Activated CD8-positive, alpha-beta memory T cell treated with anti-CD3 and anti-CD28 coated beads, Interleukin-2, amount 50 U/mL, for 4 hours (primary cell): ENCODE data around the gene CYSRT1.

Experiments
- DNase-seq: peaks from one replicate; pipeline ENCODE4 v3.0.0-alpha.2; 2020

CYSRT1 gene

GRCh38 chr9:137213160-137214060, 11.6 kb upstream of the CYSRT1 start:
- no peak for DNase-seq

GRCh38 chr9:137214620-137215019, 10.4 kb upstream of the CYSRT1 start:
- DNase-seq = no peak

- no peak for DNase-seq
Observed at GRCh38 chr9:137215196-137215986, 9.6 kb upstream of the CYSRT1 start.

DNA sequence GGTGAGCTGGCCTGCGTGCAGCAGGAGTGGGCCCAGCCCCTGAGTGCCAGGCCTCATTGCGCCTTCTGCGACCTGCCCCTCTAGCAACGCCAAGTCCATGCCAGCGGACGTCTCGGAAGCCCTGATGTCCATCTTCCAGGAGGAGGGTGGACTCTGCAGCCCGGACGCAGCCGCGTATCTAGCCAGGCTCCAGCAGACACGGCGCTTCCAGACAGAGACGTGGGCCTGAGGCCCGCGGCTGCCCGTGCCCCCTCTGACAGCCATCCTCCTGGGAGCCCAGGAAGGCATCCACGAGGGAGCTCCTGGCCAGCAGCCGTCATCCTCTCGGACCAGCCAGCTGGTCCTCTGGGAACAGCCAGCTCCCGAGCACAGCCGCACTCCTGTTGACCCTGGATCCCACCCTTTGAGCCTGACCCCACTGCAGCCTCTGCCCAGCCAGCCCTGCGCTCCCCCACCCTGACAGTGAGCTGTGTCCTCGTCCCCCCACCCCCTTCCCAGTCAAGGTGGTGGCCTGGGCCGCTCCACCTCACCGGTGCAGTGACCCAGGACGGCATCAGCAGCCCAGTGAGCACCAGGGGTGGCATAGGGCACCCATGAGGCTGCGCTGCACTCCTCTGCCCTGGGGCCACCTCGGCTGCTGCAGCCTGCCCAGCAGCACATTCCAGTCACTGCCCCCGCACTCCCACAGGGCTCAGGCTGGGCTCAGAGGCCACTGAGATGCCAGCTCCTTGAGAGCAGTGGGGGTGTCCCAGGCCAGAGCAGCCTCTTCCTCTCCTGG, 8.6 kb upstream of the CYSRT1 start:
- DNase-seq = no peak

DNA sequence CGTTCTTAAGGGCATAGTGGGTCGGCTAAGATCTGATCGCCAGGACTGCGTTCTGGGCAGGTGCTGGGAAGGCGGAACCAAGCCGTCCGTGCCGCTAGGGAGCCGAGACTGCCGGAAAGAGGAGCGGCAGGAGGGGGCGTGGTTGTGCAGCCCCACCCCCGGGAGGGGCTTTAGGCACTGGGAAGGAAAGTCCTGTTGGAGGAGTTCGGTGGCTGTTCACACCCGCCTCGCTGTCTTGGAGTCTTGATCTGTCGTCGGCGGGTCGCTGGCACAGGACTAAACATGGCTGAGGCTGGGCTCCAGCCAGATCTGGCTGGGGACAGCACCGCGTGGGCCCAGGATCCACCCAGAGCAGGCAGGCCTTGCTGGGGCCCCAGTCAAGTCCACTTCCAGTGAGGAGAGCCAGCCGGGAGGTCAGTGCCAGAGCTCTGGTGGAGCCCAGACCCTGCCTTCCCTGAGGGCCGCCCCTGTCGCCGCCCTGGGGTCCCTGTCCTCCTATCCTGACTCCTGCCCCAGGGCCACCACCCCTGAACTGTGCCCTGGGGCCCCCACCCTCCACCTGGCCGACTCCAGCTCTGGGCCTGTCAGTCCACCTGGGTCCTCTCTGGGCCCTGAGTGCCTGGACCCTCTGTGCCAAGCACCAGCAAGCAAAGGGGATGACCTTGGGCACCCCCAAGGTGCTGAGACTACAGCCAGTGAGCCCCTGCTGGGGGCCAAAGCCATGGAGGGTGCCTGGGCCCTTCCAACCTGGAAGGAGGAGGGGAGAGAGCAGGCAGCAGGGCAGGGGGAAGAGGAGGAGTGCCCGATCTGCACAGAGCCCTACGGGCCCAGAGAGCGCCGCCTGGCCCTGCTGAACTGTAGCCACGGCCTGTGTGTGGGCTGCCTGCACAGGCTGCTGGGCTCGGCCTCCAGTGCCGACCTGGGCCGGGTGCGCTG, 7.4 kb upstream of the CYSRT1 start:
- DNase-seq = no peak

DNA sequence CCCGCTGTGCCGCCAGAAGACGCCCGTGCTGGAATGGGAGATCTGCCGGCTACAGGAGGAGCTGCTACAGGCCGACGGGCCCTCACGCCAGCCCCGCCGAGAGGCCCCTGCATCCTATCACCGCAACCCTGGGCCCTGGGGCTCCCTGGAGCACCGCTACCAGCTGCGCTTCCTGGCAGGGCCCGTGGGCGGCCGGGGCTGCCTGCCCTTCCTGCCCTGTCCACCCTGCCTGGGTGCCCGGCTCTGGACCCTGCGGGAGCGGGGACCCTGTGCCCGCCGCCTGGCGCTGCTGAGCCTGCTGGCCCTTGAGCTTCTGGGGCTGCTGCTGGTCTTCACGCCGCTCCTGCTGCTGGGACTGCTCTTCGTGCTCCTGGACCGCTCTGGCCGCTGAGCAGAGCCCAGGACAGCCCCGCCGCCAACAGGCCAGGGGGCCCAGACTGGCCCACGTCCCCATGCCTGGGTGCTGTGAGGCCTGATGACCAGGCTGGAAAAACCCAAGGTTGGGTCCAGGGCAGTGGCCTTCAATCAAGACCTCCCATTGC, 6.7 kb upstream of the CYSRT1 start:
- no peak for DNase-seq

DNA sequence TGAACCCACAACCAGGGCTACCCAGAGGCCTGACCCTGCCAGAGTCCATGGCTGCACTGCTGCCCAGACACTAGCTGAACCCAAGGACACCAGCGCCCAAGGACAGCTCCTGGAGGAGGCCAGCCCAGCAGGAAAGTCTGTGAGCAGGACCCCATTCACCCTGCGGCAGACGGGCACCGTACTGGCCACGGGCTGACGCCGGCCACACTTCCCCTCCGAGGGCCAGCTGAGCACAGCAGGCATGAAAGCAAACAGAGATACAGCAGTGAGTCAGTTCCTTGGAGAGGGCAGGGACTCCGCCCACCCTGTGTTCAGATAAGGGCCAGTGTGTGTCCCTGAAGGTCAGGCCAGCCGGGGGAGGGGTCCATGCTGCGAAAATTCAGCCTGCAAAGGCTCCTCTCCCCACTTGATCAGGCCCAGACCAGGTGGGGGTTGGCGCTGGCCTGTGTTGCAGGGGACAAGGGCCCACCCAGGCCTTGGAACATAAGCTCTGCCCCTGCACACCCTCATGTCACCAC, 6.2 kb upstream of the CYSRT1 start:
- DNase-seq = no peak

- DNase-seq = no peak
Observed at GRCh38 chr9:137219757-137220316, 5.1 kb upstream of the CYSRT1 start.

DNA sequence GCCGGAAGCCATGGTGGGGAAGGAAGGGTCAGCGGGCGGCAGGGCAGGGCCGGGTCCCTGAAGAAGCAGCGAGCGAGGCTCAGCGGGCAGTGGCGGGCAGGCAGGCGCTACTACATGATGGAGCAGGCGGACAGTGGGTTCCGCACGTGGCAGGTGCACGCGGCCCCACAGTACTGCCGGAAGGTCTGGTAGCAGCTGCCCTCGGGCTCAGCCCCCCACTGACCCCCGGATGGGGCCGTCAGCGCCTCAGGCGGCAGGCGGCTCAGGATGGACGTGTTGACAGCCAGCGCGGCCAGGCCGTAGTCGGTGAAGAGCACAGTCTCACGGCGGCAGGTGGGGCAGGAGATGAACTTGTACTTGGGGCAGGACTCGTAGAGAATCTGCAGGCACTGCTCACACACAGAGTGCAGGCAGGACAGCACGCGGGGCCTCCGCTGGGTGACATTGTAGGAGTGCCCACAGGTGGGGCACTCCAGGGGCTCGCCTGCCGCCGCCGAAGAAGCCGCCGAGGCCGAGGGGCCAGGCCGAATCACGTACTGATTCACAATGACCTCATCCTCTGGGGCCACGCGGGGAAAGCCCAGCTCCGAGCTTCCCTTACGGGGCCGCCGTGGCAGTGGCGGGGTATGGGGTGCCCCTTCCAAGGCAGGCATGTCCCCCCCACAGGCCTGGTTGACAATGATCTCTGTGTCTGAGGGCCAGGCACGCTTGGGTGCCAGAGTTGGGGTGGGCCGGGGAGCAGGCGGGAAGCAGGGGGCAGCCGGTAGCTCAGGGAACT, 4.5 kb upstream of the CYSRT1 start:
- DNase-seq = no peak

DNA sequence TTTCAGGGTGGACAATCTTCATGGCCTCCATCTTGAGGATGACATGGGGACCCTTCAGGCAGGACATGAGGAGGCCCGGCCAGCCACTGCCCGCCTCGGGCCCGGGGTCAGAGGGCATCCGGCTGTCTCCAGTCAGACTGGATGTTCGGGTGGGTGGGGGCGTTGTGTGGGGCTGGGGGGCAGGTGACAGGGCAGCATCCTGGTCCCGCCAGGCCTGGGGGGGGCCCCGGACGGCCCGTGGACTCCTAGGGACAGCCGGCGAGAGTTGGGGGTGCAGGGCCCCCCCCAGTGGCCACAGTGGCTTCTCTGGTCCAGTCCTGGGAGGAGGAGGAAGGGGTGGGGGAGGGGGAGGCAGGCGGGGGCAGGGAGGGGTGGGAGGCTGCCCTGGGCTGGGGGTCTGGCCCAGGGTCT, 3.9 kb upstream of the CYSRT1 start:
- no peak for DNase-seq

- no peak for DNase-seq
Observed at GRCh38 chr9:137221506-137222111, 3.4 kb upstream of the CYSRT1 start.

GRCh38 chr9:137222190-137223077, 2.5 kb upstream of the CYSRT1 start, which contains the start of gene RNF208:
RNF208 (minus strand) TSS chr9:137222240; CDS start chr9:137221212, 1,028 bp downstream.
- DNase-seq = no peak

GRCh38 chr9:137223078-137223970, 1.6 kb upstream of the CYSRT1 start:
- DNase-seq = peak; percentile 96

DNA sequence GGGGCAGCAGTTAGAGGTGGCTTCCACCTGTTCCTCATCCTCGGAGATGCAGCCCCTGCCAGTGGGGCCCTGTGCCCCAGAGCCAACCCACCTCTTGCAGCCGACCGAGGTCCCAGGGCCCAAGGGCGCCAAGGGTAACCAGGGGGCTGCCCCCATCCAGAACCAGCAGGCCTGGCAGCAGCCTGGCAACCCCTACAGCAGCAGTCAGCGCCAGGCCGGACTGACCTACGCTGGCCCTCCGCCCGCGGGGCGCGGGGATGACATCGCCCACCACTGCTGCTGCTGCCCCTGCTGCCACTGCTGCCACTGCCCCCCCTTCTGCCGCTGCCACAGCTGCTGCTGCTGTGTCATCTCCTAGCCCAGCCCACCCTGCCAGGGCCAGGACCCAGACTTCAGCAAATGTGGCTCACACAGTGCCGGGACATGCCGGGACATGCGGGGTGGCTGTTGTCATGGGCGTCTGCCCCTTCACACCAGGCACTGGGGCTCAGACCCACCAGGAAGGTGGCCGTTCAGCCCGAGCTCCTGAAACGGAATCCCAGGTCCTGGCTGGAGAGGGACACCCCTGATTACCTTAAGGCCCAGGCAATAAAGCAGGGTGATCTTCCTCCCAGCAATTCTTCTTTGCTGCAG, 841 bp downstream of the CYSRT1 start:
- no peak for DNase-seq

DNA sequence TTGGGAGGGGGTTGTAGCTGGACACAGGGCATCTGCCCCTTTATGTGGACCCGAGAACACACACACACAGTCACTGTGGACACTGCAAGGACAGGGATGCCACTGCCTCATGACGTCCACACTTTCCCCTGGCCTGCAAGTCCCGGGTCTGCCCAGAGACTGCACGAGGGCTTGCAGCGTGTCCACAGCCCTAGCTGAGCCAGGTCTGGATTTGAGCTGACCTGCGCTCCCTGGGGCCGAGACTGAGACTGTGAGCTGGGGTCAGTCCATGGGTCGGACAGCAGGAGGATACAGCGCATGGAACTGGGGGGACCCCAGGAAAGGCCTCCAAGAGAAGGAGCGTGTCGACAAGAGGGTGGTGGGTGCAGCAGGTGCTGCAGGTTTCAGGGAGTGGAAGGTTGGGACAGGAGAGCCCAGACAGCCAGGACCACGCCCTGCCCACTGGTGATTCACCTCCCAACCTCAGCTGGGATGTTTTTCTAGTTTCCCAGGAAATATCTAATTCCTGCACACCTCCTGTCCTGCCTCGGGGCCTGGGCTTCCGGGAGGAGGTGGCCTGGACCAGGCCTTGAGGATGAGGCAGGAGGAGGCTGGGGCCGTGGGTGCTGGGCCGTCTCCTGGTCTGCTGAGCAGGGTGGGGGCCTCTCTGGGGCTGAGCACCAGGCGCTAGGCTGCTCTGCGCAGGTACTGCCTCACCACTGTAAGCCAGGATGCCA, 1.5 kb downstream of the CYSRT1 start:
- no peak for DNase-seq
